HG02852 (cell line): Measurements from ENCODE around the gene OOSP2.
"Not testable (repeated sequence)": the region's sequence is repeated elsewhere in the genome, so short reads cannot be mapped to it uniquely, and the experiment has no call there.

Experiments
- ATAC-seq: cut with Tn5 transposase; IDR thresholded peaks from one replicate; pipeline ENCODE4 v1.9.1; 2021; ENCODE audit warnings: mild to moderate bottlenecking, moderate library complexity; ENCODE audit not compliant: unreplicated experiment

Gene OOSP2

GRCh38 chr11:60040109-60040508 is at the start of gene OOSP2:
OOSP2 (plus strand) TSS chr11:60040409; CDS start chr11:60040460, 51 bp downstream.
- no peak for ATAC-seq

GRCh38 chr11:59990421-59990820 is 49.8 kb upstream of the OOSP2 start:
- ATAC-seq: no peak

- ATAC-seq: no peak
These were observed 47.8 kb upstream of the OOSP2 start for GRCh38 chr11:59992425-59992824.

GRCh38 chr11:59997800-59998199 is 42.4 kb upstream of the OOSP2 start:
- no peak for ATAC-seq

- ATAC-seq: no peak
These were observed 40.5 kb upstream of the OOSP2 start for GRCh38 chr11:59999691-60000090.

GRCh38 chr11:60003729-60004128 is 36.5 kb upstream of the OOSP2 start:
- ATAC-seq: no peak

- no peak for ATAC-seq
These were observed 34.8 kb upstream of the OOSP2 start for GRCh38 chr11:60005360-60005759.

GRCh38 chr11:60016881-60017280 is 23.3 kb upstream of the OOSP2 start, which contains the start of gene OOSP4B:
OOSP4B (plus strand) TSS chr11:60017181.
- no peak for ATAC-seq

GRCh38 chr11:60018058-60018457 is 22.2 kb upstream of the OOSP2 start:
- ATAC-seq: no peak

GRCh38 chr11:60020376-60020775 is 19.8 kb upstream of the OOSP2 start:
- not testable (repeated sequence) for ATAC-seq

GRCh38 chr11:60029015-60029632 is 11.1 kb upstream of the OOSP2 start:
- ATAC-seq: no peak

- not testable (repeated sequence) for ATAC-seq
These were observed 10.2 kb downstream of the OOSP2 start for GRCh38 chr11:60050422-60050821.

GRCh38 chr11:60050839-60051238 is 10.6 kb downstream of the OOSP2 start:
- ATAC-seq: not testable (repeated sequence)

GRCh38 chr11:60056349-60056969 is 16.2 kb downstream of the OOSP2 start, which contains the start of gene MS4A3:
MS4A3 (plus strand) TSS chr11:60056665; CDS start chr11:60061161, 4,496 bp downstream.
- ATAC-seq: no peak

- no peak for ATAC-seq
These were observed 18.8 kb downstream of the OOSP2 start for GRCh38 chr11:60059052-60059451.

- ATAC-seq: no peak
These were observed 19.5 kb downstream of the OOSP2 start for GRCh38 chr11:60059521-60060240.

GRCh38 chr11:60064111-60064510 is 23.9 kb downstream of the OOSP2 start:
- ATAC-seq: no peak

GRCh38 chr11:60065801-60066200 is 25.6 kb downstream of the OOSP2 start:
- no peak for ATAC-seq

GRCh38 chr11:60069450-60069849 is 29.2 kb downstream of the OOSP2 start:
- ATAC-seq: no peak

GRCh38 chr11:60071644-60072043 is 31.4 kb downstream of the OOSP2 start:
- not testable (repeated sequence) for ATAC-seq

- no peak for ATAC-seq
These were observed 37.1 kb downstream of the OOSP2 start for GRCh38 chr11:60077216-60077817.
